Hepatocyte (in vitro differentiated cells): Measurements from ENCODE around the gene PZP.

Source experiments
- CTCF ChIP-seq: fragments of 200-600 bp; sonication (generic); IDR thresholded peaks from 2 replicates; pipeline ENCODE4 v1.5.1; 2016; ENCODE audit warnings: antibody characterized with exemption, mild to moderate bottlenecking; ENCODE audit not compliant: poor library complexity
- EZH2 ChIP-seq: fragments of 200-600 bp; sonication (generic); IDR thresholded peaks from 2 replicates; pipeline ENCODE4 v1.6.1; 2016; ENCODE audit warnings: antibody characterized with exemption, mild to moderate bottlenecking, borderline replicate concordance
- EZH2phosphoT487 ChIP-seq: fragments of 200-600 bp; sonication (generic); IDR thresholded peaks from one replicate; pipeline ENCODE4 v1.6.1; 2018; ENCODE audit warnings: antibody characterized with exemption, mild to moderate bottlenecking, low read depth, moderate library complexity; ENCODE audit not compliant: unreplicated experiment, severe bottlenecking

DNA sequence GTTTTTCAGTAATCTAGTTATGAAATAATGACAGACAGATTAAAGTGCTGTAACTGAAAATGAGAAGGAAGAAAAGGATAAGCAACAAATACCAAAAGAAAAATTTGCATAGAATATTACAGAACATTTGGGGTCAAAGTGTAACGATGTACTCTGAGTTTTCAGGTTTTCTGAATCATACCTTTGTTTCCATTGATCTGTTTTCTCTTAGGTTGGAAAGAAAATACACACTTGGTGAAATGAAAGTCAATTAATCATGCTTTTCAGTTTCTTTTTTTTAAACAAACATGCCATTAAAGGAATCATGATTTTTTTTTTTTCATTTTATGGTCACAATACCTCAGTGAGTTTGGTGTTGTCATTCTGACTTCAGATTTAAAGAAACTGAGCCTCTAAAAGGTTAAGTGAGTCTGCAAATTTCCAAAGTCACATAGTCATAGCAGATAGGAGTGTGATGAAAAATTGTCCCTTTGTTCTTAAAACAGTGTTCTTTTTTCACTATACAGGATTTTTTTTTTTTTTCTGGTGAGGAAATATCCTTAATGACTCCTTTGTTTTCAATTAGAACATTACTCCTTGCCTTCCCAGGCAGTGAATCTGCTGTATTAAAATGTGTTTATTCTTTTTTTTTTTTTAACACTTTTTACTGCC is 35.9 kb upstream of the PZP start:
- TF ChIP-seq CTCF: no peak
- no peak for TF ChIP-seq EZH2
- TF ChIP-seq EZH2phosphoT487: no peak
